ENCODE results near the gene LEKR1.

The LEKR1 gene

GRCh38 chr3:156860873-156861272 lies 34.7 kb downstream of the LEKR1 start:
- no peaks in the 10 kb centered on the region for H3K36me3 ChIP-seq (ENCODE audit: insufficient read depth, low read length)
- TF ChIP-seq, protein P1, sequence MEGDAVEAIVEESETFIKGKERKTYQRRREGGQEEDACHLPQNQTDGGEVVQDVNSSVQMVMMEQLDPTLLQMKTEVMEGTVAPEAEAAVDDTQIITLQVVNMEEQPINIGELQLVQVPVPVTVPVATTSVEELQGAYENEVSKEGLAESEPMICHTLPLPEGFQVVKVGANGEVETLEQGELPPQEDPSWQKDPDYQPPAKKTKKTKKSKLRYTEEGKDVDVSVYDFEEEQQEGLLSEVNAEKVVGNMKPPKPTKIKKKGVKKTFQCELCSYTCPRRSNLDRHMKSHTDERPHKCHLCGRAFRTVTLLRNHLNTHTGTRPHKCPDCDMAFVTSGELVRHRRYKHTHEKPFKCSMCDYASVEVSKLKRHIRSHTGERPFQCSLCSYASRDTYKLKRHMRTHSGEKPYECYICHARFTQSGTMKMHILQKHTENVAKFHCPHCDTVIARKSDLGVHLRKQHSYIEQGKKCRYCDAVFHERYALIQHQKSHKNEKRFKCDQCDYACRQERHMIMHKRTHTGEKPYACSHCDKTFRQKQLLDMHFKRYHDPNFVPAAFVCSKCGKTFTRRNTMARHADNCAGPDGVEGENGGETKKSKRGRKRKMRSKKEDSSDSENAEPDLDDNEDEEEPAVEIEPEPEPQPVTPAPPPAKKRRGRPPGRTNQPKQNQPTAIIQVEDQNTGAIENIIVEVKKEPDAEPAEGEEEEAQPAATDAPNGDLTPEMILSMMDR (IDR thresholded peaks at IDR 0.05; ENCODE audit: borderline replicate concordance, extremely low read depth, low read length, poor library complexity, severe bottlenecking) = no peak
- TF ChIP-seq EZH2 (IDR thresholded peaks at IDR 0.05; ENCODE audit: borderline replicate concordance, low read depth, low read length, severe bottlenecking) = no peak

DNA sequence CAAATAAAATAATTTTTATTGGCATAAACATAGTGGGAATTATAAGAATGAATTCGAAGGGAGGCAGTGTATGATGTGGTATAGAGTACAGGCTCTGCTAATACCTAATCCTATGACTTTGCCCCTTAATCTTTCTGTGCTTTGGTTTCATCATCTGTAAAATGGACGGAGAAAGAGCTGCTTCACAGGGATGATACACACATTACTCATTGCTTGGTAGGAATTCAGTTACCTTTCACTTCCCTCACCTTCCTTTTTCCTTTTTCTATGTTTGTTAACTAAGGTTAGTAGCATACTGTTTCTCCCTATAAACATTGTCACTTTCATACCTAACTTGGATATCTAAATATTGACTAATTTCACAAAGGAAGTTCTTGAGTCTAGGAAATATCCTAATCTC lies 36.2 kb downstream of the LEKR1 start:
- Histone ChIP-seq H3K9ac (ENCODE audit: low read depth, low read length) (no peak overlapping the region), H3K36me3 (ENCODE audit: insufficient read depth, low read length) (no peaks in the 10 kb centered on the region), H4K20me1 (ENCODE audit: insufficient read depth, low read length) (no peaks in the 10 kb centered on the region), H3K4me2 (ENCODE audit: insufficient read depth, low read length) (no peak overlapping the region), H3K27ac (ENCODE audit: low read length) (no peak overlapping the region), H3K9me3 (ENCODE audit: insufficient read depth, low read length, severe bottlenecking) (no peaks in the 10 kb centered on the region), H3K79me2 (ENCODE audit: insufficient read depth, low read length) (no peaks in the 10 kb centered on the region), H3K4me1 (ENCODE audit: insufficient read depth, low read length) (no peaks in the 10 kb centered on the region), H3K27me3 (ENCODE audit: insufficient read depth, low read length, poor library complexity) (no peaks in the 10 kb centered on the region), H3K4me3 (ENCODE audit: low read depth in 1 of 2, low read length in 2 of 2) (no peak overlapping the region), H2AFZ (ENCODE audit: low read depth, low read length) (no peak overlapping the region)
- TF ChIP-seq, protein P1 (IDR thresholded peaks at IDR 0.05; ENCODE audit: borderline replicate concordance, extremely low read depth, low read length, poor library complexity, severe bottlenecking) = no peak
- TF ChIP-seq EZH2 (IDR thresholded peaks at IDR 0.05; ENCODE audit: borderline replicate concordance, low read depth, low read length, severe bottlenecking) = no peak
- DNase-seq = no peak
- ATAC-seq (ENCODE audit: insufficient read depth, low read depth) = no peak

More at GRCh38 chr3:156860873-156861272, 34.7 kb downstream of the LEKR1 start:
- no peak overlapping the region for H3K4me3 ChIP-seq (ENCODE audit: low read depth in 1 of 2, low read length in 2 of 2)
- H4K20me1 ChIP-seq (ENCODE audit: insufficient read depth, low read length) = no peaks in the 10 kb centered on the region
- H3K4me2 ChIP-seq (ENCODE audit: insufficient read depth, low read length) = no peak overlapping the region
- H3K9ac ChIP-seq (ENCODE audit: low read depth, low read length) = no peak overlapping the region
- H3K27ac ChIP-seq (ENCODE audit: low read length) = no peak overlapping the region
- H3K4me1 ChIP-seq (ENCODE audit: insufficient read depth, low read length) = no peaks in the 10 kb centered on the region
- DNase-seq (no peak), ATAC-seq (ENCODE audit: insufficient read depth, low read depth) (no peak)
- no peaks in the 10 kb centered on the region for H3K27me3 ChIP-seq (ENCODE audit: insufficient read depth, low read length, poor library complexity)
- H3K9me3 ChIP-seq (ENCODE audit: insufficient read depth, low read length, severe bottlenecking) = no peaks in the 10 kb centered on the region
- no peaks in the 10 kb centered on the region for H3K79me2 ChIP-seq (ENCODE audit: insufficient read depth, low read length)
- no peak overlapping the region for H2AFZ ChIP-seq (ENCODE audit: low read depth, low read length)

- ATAC-seq (ENCODE audit: insufficient read depth, low read depth) (no peak), DNase-seq (no peak)
- H3K27ac ChIP-seq (ENCODE audit: low read length) = no peak overlapping the region
- H3K4me1 ChIP-seq (ENCODE audit: insufficient read depth, low read length) = no peaks in the 10 kb centered on the region
- H3K9ac ChIP-seq (ENCODE audit: low read depth, low read length) = no peak overlapping the region
- no peak overlapping the region for H3K4me3 ChIP-seq (ENCODE audit: low read depth in 1 of 2, low read length in 2 of 2)
- H2AFZ ChIP-seq (ENCODE audit: low read depth, low read length) = no peak overlapping the region
- H3K4me2 ChIP-seq (ENCODE audit: insufficient read depth, low read length) = no peak overlapping the region
- H3K36me3 ChIP-seq (ENCODE audit: insufficient read depth, low read length) = no peaks in the 10 kb centered on the region
- TF ChIP-seq EZH2 (IDR thresholded peaks at IDR 0.05; ENCODE audit: borderline replicate concordance, low read depth, low read length, severe bottlenecking) = no peak
- TF ChIP-seq, protein P1 (IDR thresholded peaks at IDR 0.05; ENCODE audit: borderline replicate concordance, extremely low read depth, low read length, poor library complexity, severe bottlenecking) = no peak
- no peaks in the 10 kb centered on the region for H3K79me2 ChIP-seq (ENCODE audit: insufficient read depth, low read length)
- no peaks in the 10 kb centered on the region for H3K27me3 ChIP-seq (ENCODE audit: insufficient read depth, low read length, poor library complexity)
- H4K20me1 ChIP-seq (ENCODE audit: insufficient read depth, low read length) = no peaks in the 10 kb centered on the region
- no peaks in the 10 kb centered on the region for H3K9me3 ChIP-seq (ENCODE audit: insufficient read depth, low read length, severe bottlenecking)
Observed at GRCh38 chr3:156865732-156866131, 39.6 kb downstream of the LEKR1 start.

DNA sequence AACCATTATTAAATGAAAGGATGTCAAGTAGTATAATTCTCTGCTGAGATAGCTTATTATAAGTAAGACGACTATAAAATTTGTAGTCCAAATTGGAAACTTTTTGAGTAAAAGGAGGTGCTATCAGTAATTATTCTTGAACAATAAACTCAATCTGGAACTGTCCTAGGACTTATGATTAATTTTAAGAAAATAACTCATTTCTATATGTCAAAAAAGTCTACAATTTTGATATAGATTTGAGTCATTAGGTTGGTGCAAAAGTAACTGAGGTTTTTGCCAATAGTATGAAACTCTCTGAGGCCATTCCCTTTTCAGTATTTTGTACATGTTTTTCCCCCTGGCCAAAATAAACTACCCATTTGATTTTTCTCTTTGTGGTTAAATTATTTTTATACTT lies 41.0 kb downstream of the LEKR1 start:
- Histone ChIP-seq H3K4me1 (ENCODE audit: insufficient read depth, low read length) (no peaks in the 10 kb centered on the region), H3K27ac (ENCODE audit: low read length) (no peak overlapping the region), H3K36me3 (ENCODE audit: insufficient read depth, low read length) (no peaks in the 10 kb centered on the region), H2AFZ (ENCODE audit: low read depth, low read length) (no peak overlapping the region), H3K9me3 (ENCODE audit: insufficient read depth, low read length, severe bottlenecking) (no peaks in the 10 kb centered on the region), H3K27me3 (ENCODE audit: insufficient read depth, low read length, poor library complexity) (no peaks in the 10 kb centered on the region), H3K4me3 (ENCODE audit: low read depth in 1 of 2, low read length in 2 of 2) (no peak overlapping the region), H3K4me2 (ENCODE audit: insufficient read depth, low read length) (no peak overlapping the region), H3K79me2 (ENCODE audit: insufficient read depth, low read length) (no peaks in the 10 kb centered on the region), H4K20me1 (ENCODE audit: insufficient read depth, low read length) (no peaks in the 10 kb centered on the region), H3K9ac (ENCODE audit: low read depth, low read length) (no peak overlapping the region)
- TF ChIP-seq, protein P1 (IDR thresholded peaks at IDR 0.05; ENCODE audit: borderline replicate concordance, extremely low read depth, low read length, poor library complexity, severe bottlenecking) = no peak
- no peak for TF ChIP-seq EZH2 (IDR thresholded peaks at IDR 0.05; ENCODE audit: borderline replicate concordance, low read depth, low read length, severe bottlenecking)
- ATAC-seq (ENCODE audit: insufficient read depth, low read depth) = no peak
- DNase-seq = no peak

Measured in DND-41 (cell line).